ENCODE measurements around the gene CD63.
A peak's percentile ranks its signal among the peaks of the same experiment; 100 is the strongest.

CD63 gene

DNA sequence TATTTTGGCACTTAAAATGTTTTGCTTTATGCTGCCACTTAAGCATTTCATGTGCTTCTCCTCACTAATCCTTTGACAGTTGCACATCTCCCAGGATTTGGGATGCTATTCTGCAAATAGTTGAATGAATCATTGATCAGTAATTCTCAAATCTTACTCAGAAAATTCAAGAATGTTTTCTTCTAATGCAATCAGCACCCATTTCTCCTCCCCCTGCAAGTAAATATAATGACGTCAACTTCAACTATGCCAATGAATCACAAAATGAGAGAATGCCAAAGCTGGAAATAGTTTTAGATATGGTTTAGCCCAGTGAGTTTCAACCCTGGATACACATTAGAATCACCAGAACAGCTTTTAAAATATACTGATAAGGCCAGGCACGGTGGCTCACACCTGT is 15.1 kb downstream of the CD63 start:
- no peak overlapping the region for H3K4me3 ChIP-seq (ENCODE audit: low read depth, low read length)
- no peak for TF ChIP-seq MYC (IDR thresholded peaks at IDR 0.05; ENCODE audit: low read depth, low read length)
- no peak for TF ChIP-seq POLR2A (IDR thresholded peaks at IDR 0.05; ENCODE audit: extremely low read depth, insufficient read length)
- no peak for TF ChIP-seq MAX (IDR thresholded peaks at IDR 0.05; ENCODE audit: low read depth, low read length)
- TF ChIP-seq, protein P1, sequence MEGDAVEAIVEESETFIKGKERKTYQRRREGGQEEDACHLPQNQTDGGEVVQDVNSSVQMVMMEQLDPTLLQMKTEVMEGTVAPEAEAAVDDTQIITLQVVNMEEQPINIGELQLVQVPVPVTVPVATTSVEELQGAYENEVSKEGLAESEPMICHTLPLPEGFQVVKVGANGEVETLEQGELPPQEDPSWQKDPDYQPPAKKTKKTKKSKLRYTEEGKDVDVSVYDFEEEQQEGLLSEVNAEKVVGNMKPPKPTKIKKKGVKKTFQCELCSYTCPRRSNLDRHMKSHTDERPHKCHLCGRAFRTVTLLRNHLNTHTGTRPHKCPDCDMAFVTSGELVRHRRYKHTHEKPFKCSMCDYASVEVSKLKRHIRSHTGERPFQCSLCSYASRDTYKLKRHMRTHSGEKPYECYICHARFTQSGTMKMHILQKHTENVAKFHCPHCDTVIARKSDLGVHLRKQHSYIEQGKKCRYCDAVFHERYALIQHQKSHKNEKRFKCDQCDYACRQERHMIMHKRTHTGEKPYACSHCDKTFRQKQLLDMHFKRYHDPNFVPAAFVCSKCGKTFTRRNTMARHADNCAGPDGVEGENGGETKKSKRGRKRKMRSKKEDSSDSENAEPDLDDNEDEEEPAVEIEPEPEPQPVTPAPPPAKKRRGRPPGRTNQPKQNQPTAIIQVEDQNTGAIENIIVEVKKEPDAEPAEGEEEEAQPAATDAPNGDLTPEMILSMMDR (IDR thresholded peaks at IDR 0.05; ENCODE audit: low read depth, low read length), result no peak
- no peak for DNase-seq (ENCODE audit: low read depth)

- no peak overlapping the region for H3K4me3 ChIP-seq (ENCODE audit: low read depth, low read length)
- DNase-seq (ENCODE audit: low read depth), result no peak
- TF ChIP-seq POLR2A (IDR thresholded peaks at IDR 0.05; ENCODE audit: extremely low read depth, insufficient read length), result no peak
- TF ChIP-seq, protein P1 (IDR thresholded peaks at IDR 0.05; ENCODE audit: low read depth, low read length), result no peak
- no peak for TF ChIP-seq MAX (IDR thresholded peaks at IDR 0.05; ENCODE audit: low read depth, low read length)
- no peak for TF ChIP-seq MYC (IDR thresholded peaks at IDR 0.05; ENCODE audit: low read depth, low read length)
Measured at GRCh38 chr12:55712700-55713415, 16.0 kb downstream of the CD63 start.

DNA sequence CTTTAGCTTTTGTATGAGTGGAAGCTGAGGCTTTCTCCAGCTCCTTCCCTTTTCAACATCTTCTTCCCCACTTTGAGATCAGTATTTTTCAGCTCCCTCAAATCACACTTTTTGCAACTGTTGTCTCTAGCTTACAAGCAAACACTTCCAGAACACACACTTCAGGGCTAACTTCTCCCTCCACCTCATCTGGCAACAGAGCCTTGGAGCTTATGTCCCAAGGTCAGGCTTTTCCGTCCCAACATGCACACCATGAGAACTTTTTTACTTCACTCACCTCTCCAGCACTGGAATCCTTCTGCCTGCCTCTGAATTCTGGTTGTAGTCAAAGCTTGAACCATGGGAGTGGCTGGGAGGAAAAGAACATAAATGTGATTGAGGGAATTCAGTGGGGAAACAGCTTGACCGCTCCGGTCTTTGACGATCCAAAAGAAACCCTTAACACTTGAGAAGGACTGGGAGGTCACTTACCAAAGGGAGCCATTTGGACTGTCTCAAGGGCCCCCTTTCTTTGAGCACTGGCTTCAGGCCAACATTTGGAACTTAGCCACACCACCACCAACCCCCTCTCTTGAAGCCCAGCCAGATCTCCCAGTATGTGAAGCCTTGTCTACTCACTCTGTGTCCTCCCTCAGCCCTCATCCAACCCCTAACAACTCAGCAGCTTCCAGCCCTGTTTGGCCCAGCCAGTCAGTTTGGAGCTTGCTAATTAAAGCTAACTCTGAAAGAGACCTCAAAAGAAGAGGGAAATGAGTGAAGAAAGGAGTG is 16.8 kb downstream of the CD63 start:
- no peak overlapping the region for H3K4me3 ChIP-seq (ENCODE audit: low read depth, low read length)
- DNase-seq (ENCODE audit: low read depth), result no peak
- TF ChIP-seq MYC (IDR thresholded peaks at IDR 0.05; ENCODE audit: low read depth, low read length), result no peak
- no peak for TF ChIP-seq POLR2A (IDR thresholded peaks at IDR 0.05; ENCODE audit: extremely low read depth, insufficient read length)
- no peak for TF ChIP-seq MAX (IDR thresholded peaks at IDR 0.05; ENCODE audit: low read depth, low read length)
- TF ChIP-seq, protein P1 (IDR thresholded peaks at IDR 0.05; ENCODE audit: low read depth, low read length), result no peak

DNA sequence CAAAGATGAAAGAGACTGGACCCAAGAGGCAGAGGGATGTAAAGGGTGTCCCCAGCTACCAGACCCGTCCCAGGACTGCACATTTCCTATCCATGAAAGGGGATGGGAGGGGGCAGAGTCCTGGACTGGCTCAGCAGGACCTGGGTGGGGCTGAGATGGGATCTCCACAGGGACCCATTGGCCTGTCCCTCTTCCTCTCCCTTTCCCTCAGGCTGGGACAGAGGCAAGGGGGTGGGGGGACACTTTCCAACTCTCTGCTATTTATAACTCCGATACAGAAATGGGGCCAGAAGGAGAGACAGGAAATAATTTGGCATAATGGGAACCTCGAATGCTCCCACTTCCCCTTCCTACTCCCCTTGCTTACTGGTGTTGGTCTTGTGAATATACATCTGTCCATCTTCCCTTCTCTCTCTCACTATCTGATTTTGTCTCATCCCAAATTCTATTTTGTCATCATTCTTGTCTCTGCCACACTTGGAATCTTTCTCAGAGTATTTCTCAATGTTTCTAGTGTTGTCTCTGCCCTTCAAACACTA is 20.0 kb downstream of the CD63 start:
- DNase-seq (ENCODE audit: low read depth), result no peak
- no peak overlapping the region for H3K4me3 ChIP-seq (ENCODE audit: low read depth, low read length)
- TF ChIP-seq MYC (IDR thresholded peaks at IDR 0.05; ENCODE audit: low read depth, low read length) (no peak), MAX (IDR thresholded peaks at IDR 0.05; ENCODE audit: low read depth, low read length) (no peak), POLR2A (IDR thresholded peaks at IDR 0.05; ENCODE audit: extremely low read depth, insufficient read length) (no peak)
- TF ChIP-seq, protein P1 (IDR thresholded peaks at IDR 0.05; ENCODE audit: low read depth, low read length), result no peak

DNA sequence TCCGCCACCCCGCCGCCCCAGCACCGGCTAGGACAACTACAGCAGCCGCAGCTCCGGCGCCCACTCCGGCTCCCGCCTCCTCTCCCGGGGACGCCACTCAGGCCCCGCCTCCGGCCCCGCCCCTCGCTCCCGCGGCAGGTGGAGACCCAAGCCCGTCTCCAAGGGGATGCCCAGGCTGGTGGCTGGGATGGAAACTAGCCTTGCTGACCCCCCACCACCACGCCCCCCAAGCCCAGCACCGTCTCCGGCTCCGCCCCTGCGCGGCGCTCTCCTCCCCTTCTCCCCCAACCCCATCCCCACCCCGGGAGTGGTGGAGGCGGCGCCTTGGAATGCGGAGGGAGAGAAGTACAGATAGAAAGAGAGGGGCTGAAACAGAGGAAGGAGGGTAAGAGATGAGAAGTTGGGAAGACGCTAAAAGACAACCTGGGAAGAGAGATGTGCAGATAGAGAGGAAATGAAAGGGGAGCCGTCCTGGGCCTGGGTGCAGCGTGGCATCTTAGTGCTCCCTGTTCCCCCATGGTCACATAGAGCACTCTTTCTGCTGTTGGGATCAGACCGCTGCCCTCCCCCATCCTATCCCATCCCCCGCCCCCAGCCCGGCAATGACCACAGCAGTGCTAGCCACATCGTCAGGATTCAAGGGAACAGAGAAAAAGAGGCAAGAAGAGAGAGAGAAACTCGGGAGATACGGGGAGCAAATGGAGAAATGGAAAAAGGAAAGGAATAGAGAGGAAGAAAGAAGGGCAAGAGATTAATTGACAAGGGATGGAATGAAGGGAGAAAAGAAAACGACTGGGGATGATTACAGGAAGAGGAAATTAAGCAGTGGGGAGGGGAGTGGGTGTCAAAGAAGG is 20.7 kb downstream of the CD63 start, which contains the start of gene ITGA7:
ITGA7 (minus strand) TSS at position 64 of the 854 bp plus-strand sequence. CDS start 222 bp downstream, outside the sequence.
- H3K4me3 ChIP-seq (ENCODE audit: low read depth, low read length), result no peak within 1 kb of the TSS
- DNase-seq (ENCODE audit: low read depth), result peak; percentile 41
- no peak for TF ChIP-seq MYC (IDR thresholded peaks at IDR 0.05; ENCODE audit: low read depth, low read length)
- TF ChIP-seq POLR2A (IDR thresholded peaks at IDR 0.05; ENCODE audit: extremely low read depth, insufficient read length), result no peak
- TF ChIP-seq, protein P1 (IDR thresholded peaks at IDR 0.05; ENCODE audit: low read depth, low read length), result no peak
- no peak for TF ChIP-seq MAX (IDR thresholded peaks at IDR 0.05; ENCODE audit: low read depth, low read length)

All from NB4 (cell line).